GF-D8 (cell line): Measurements from ENCODE around the gene SYNJ2.
A peak's percentile ranks its signal among the peaks of the same experiment; 100 is the strongest.

Experiments used
- DNase-seq: peaks from one replicate; lab custom pipeline; 2025; lab: John Stamatoyannopoulos, UW

Gene SYNJ2

DNA sequence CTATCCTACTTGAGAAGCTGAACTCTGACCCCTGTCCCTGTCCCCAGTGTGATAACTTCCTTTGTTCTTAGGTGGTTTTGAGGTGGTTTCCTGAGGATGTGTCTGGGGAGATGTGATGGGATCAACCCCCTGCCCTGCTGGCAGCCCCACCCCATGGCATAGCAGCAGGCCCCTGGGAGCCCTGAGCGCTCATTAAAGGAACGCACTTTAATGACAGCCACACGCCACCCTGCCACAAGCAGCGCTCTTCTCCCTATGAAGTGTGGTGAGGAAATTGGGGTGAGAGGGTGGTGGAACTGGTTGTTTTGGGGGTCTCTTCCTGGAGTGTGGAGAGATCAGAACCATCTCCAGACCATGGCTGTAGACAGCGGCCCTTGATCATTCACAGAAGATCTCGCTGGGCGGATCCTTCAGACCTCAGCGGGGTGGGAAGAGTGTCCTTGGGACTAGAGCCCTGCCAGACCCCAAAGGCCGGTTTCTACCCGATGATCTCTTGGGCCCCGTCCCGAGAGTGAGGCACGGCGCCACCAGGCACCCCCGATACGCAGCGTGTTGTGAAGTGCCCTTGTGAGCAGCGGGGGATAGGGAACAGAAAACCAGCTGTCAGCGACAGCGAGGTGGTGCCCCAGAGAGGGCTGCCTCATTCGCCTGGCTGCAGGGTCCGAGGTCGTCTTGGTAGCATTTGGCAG, 45.4 kb downstream of the SYNJ2 start:
- no peak for DNase-seq

- DNase-seq, result no peak
Observed at GRCh38 chr6:158027590-158028285, 46.1 kb downstream of the SYNJ2 start.

DNA sequence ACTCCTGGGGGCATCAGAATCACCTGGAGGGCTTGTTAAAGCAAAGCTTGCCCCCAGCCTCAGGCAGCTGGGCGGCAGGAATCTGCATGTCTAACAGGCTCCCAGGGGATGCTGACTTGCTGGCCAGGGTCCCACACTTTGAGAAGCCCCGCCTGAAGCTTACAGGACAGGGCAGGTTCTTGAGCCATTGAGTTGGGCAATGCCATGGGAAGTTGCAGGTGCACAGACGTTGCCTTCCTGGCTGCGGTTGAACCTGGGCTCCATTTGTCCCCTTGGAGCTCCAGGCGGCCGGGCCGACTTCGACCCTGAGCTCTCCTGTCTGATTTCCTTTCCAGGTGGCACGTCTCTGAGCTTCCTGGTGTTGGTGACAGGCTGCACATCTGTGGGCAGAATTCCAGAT, 46.8 kb downstream of the SYNJ2 start:
- no peak for DNase-seq

- DNase-seq, result no peak
Observed at GRCh38 chr6:158028876-158029275, 47.2 kb downstream of the SYNJ2 start.

DNA sequence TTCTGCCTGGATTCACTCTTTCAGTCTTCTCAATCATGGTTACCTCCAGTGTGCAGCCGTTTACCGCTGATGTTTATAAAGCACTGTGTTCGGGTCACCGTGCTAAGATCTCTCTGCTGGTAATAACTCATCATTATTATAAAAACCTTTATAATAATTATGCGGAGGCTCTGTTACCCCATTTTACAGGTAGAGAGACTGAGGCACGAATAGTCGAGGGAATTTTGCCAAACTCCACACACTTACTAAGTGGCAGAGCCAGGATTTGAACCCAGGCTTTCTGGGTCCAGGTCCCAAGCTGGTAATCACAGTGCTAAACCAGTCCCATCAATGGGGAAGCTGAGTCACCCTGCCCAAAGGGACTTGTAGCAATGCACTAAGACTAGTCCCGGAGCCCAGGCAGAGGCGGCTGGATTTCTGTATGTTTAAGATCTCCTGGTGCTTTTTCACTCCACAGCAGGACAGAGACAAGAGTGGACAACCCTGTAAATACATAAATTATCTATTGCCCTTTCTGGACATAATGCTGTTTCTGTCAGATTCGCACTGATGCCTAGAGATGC, 48.1 kb downstream of the SYNJ2 start:
- DNase-seq, result no peak

DNA sequence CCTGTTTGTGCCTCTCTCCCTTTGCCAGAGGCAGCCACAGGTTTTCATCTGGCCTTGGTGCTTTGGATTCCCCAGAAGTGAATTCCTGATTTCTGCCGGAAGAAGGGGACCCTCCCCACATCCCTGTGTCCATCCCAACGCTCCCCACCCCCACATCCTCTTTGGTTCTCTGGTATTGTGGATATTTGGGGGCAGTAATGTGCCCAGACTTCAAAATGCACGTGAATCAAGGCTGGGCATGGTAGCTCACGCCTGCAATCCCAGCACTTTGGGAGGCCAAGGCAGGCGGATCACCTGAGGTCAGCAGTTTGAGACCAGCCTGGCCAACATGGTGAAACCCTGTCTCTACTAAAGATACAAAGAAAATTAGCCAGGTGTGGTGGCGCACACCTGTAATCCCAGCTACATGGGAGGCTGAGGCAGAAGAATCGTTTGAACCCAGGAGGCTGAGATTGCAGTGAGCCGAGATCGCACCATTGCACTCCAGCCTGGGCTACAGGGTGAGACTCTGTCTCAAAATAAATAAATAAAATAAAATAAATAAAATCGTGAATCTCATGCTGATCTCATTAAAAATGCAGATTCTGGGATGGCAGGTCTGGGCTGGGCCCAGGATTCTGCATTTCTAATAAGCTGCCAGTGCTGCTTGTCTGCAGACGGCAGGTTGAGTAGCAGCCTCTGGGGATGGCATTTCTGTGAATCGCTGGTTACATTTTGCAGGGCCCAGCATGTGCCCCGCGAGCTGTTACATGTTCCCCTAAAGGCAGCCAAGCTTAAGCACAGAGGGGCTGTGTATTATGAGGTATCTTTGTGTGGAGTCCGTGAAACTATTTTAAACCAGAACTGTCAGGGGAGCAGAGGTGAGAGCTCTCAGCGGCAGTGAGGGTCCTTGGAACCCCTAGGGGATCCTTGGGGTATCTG, 49.0 kb downstream of the SYNJ2 start:
- DNase-seq, result no peak

GRCh38 chr6:158031381-158032353, 50.0 kb downstream of the SYNJ2 start:
- no peak for DNase-seq

DNA sequence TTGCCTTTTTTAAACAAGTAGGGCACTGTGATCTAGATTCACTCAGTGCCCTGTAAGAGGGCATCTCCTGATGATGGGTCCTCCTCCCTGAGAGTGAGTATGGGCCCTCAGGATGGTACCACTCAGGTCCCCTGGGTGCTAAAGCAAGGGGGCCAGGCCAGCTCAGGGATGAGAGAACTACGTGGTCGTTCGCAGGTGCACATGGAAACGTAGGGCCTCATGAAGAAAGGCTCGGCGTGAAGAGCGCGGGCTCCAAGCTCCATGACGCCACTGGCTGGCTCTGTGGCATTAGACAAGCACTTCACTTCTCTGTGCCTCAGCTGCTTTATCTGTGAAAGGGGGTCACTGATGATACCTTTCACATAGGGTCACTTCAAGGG, 50.7 kb downstream of the SYNJ2 start:
- no peak for DNase-seq

DNA sequence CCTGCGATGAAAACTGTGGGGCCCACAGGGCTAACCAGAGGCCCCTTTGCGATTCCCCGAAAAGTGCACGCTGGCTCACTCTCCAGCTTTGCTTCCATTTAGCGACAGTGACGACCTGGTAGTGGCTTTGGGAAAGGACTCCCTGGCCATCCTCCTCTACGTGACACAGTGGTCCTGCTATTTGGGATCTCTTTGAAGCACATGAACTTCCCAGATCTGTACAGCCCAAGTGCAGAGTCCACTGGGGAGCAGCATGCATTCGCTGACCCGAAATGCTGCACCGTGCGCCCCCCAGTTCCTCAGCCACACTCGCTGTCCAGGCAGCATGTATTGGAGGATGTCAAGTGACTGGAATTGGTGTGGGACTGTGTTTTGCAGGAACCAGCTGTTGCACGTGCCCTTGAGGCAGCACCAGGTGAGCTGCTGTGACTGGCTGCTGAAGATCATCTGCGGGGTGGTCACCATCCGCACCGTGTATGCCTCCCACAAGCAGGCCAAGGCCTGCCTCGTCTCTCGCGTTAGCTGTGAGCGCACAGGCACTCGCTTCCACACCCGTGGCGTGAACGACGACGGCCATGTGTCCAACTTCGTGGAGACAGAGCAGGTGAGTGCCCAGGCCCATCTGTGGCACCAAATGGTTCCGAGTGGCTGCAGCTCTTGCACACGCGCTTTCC, 51.6 kb downstream of the SYNJ2 start:
- DNase-seq, result no peak

GRCh38 chr6:158033751-158034702, 52.4 kb downstream of the SYNJ2 start:
- no peak for DNase-seq

DNA sequence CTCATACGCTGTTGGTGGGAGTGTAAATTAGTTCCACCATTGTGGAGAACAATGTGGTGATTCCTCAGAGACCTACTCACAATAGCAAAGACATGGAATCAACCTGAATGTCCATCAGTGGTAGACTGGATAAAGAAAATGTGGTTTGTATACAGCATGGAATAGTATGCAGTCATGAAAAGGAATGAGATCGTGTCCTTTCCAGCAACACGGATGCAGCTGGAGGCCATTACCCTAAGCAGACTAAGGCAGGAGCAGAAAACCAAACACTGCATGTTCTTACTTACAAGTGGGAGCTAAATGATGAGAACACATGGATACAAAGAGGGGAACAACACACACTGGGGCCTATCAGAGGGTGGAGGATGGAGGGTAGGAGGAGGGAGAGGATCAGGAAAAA, 54.6 kb downstream of the SYNJ2 start:
- DNase-seq, result no peak

- no peak for DNase-seq
Observed at GRCh38 chr6:158037021-158037420, 55.4 kb downstream of the SYNJ2 start.

DNA sequence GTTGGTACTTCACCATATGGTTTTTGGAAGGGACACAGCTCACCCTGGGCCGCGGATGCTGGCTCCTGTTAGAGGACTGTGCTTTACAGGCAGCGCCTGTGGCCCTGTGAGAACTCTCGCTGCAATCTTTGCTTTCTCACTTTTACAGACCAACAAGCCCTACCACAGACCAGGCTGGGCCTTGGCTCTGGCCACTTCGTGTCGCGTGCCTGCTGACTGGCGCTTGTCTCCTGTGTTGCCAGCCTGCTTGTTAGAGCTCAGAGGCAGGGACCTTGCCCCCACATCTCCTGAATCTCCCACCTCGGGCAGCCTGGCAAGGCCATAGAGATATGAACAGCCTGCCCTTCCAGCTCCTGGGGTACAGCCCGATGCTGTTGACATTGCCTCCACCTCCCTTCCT, 56.1 kb downstream of the SYNJ2 start:
- DNase-seq, result no peak

GRCh38 chr6:158038291-158039177, 56.9 kb downstream of the SYNJ2 start:
- DNase-seq, result no peak

DNA sequence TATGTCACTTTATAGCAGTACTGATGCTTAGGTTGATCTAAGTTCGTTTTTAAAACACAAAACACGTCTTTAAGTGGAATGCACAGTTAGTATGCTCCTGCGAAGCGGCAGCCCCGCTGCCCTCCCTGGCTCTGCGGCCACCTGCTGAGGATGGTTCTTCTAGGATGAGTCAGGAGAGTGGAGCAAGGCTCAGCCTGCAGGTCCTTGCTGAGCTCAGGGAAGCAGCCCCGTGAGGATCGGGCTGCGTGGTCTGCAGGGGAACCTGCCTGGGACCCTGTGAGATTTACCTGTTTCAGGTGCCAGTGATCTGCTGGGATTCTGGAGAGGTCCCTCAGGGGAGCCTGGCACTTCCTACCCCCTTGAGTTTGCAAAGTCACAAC, 57.5 kb downstream of the SYNJ2 start:
- no peak for DNase-seq

GRCh38 chr6:158039571-158040050, 57.9 kb downstream of the SYNJ2 start:
- DNase-seq, result no peak

GRCh38 chr6:158040051-158040803, 58.6 kb downstream of the SYNJ2 start:
- DNase-seq, result peak; percentile 52
